GM21360 (cell line): ENCODE results near the gene NPR3.

ENCODE experiments used
- ATAC-seq: cut with Tn5 transposase; IDR thresholded peaks from one replicate; pipeline ENCODE4 v1.9.1; 2021; ENCODE audit warnings: mild to moderate bottlenecking, moderate library complexity; ENCODE audit not compliant: unreplicated experiment

NPR3 gene

GRCh38 chr5:32711681-32712480, 760 bp downstream of the NPR3 start:
- ATAC-seq: no peak

- ATAC-seq: no peak
Observed at GRCh38 chr5:32712481-32713360, 1.6 kb downstream of the NPR3 start.

DNA sequence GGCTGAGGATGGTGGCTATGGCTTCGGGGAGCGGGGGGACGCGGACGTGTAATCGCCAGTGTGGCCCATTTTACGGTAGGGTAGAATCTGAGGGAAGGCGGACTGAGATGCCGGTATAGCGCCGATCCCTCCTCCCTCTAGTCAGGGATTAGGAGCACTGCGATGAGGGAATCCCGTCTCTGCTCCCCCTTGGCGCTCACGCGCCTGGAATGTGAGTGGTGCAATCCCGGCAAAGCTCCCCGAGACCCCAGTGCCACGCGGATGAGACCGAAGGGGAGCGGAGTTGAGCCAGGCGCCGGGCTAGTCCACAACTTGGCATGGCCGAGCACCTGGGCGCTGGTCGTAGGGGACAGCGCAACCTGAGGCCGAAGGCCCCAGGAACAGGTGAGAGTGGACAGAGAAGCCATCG, 2.2 kb downstream of the NPR3 start:
- ATAC-seq: no peak

DNA sequence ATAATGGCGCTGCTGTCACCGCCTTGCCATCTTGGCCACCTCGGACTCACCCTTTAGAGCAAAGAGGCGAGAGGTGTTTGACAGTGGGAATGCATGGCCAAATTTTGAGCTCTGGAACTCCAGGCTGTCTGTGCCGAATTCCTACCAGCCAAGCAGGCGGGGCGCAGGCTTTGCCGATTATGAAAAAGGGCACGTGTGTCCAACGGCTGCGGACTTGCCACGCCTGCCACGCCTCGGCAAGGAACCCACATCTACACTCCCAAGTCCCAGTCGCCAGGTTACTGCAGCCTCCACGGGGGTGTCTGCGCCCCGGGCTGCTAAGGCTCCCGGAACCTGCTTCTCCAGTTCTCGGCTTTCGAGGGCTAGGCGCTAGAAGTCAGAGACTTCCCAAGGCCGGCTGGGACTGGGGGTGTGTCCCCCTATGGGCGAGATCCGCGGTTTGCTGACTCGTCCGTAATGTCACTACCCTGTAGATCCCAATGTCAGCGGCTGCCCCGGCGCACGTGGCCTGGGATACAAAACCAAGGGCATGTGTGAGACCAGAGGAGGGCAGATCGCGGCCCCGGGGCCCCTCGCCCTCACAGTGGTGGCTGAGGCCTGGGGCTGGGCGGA, 2.8 kb downstream of the NPR3 start:
- no peak for ATAC-seq

DNA sequence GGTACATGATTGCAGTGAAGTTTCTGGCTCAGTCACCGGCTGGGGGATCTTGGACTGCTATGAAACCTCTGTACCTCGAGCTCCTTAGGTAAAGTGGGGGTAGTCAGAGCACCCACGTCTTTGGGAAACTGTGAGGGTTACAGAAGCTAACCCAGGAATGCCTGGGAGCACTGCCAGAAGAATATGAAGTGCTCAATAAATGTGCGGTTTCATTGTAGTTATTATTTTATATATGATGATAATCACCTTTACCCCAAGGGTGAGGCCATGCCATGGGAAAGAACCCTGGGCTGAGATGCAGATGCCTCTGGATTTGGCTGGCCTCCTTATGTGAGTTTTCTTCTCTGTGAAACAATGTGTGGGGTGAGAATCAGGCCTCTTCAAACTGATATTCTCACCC, 3.7 kb downstream of the NPR3 start:
- no peak for ATAC-seq

DNA sequence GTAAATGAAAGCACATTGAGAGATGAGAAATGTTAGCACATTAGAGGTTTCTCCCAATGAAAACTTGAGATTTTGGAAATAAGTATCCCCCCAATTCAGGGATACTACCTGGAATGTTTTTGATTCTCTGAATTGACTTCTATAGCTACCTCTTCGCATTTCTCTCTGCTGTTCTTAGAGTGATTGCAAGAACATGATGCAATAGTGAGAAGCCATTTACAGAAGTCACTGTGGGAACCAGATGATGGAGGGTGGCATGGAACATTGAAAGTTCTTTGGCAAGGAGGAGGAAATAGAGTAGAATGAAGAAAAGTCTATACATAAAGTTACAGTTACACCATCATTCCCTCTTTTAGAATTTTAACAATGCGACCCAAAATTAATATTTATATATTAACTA, 9.2 kb downstream of the NPR3 start:
- no peak for ATAC-seq

DNA sequence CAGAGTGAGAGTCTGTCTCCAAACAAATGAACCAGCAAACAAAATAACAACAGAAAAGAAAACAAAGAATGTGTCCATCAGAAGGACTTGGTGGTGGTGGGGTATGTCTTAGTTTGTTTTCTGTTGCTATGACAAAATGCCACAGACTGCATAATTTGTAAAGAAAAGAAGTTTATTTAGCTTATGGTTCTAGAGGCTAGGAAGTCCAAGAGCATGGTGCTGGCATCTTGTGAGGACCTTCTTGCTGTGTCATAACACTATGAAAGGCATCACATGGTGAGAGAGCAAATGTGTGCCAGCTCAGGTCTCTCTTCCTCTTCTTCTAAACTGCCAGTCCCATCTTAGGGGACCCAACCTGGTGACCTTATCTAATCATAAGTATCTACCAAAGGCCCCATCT, 10.5 kb downstream of the NPR3 start:
- ATAC-seq: no peak

DNA sequence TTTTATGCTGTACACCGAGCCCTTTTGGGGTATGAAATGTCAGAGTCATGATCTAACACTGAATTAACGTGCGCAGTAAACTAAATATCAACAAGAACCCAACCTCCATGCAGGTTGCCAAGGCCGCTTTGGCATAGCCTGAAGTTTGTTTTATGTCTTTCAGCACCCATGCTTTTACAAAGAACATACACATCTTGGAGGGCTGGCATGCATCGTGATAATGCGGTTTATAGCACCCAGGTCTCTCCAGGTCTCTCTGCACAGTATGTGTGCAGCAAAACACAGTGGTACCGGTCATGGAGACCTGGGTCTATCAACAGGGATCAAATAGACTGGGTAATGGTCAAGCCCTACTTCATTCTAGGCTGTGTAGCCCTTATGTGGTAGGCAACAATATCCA, 11.8 kb downstream of the NPR3 start:
- no peak for ATAC-seq

GRCh38 chr5:32724526-32724925, 13.4 kb downstream of the NPR3 start:
- ATAC-seq: no peak

DNA sequence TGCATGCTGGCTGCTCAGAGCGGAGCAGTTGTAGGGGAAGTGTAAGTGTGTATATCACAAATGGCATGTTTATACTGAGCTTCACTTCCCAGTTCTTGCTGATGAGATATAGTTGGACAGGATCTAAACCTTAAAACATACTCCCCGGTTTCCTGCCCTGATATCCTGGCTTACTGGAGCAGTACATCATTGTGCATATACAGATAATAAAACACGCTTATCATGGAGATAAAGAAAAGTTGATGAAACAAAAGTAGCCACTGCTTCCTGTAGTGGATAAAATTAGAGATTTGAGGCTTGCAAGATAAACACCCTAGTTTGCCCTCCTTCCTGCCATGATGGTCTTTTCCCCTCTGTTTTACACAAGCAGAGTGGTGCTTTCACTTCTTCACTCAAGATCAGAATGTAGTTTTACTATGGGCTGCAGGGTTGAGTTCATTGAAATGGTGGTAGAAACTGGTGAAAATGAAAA, 15.0 kb downstream of the NPR3 start:
- ATAC-seq: no peak

DNA sequence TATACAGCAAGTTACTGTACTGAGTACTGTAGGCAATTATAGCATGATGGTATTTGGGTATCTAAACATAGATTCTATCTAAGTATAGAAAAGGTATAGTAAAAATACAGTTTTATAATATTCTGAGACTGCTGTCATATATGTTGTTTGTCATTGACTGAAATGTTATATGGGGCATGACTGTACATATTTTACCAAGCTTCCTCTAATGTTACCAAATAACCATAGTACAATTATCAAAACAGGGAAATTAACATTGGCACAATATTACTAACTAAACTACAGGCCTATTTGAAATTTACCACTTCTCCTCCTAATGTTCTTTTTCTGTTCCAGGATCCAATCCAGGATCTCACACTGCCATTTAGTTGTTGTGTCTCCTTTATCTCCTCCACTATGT, 18.5 kb downstream of the NPR3 start:
- ATAC-seq: no peak

DNA sequence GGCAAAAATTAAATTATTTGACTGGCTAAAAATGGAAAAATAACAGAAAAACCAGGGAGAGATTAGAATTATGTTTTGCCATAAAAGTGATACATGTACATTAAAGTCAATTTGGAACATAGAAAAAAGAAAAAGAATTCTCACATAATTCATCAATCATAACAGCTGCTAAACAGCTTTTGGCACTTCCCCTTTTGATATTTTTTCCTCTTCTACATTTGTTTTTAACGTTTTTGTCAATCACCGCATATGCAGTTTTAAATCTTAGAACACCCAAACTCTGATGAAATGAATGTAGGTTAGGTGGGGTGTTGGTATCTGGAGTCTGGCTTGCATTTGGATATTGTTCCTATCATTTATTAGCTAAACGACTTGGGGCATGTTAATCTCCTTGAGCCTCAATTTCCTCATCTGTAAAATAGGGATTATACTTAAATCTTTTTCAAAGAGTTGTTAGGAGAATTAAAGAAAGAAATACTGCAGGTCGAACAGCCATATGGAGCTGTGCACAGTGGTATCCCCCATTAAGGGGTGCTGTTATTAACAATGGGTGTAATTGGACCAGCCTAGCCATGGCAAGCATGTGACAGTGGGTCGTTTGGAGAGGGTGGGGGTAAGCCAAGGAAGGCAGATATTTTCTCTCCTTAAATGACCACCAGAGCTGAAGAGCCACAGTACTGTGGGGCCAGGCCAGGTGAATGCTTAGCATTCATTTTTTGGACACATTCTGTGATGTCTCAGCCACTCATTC, 22.6 kb downstream of the NPR3 start:
- no peak for ATAC-seq

GRCh38 chr5:32734827-32735378, 23.8 kb downstream of the NPR3 start:
- ATAC-seq: no peak

DNA sequence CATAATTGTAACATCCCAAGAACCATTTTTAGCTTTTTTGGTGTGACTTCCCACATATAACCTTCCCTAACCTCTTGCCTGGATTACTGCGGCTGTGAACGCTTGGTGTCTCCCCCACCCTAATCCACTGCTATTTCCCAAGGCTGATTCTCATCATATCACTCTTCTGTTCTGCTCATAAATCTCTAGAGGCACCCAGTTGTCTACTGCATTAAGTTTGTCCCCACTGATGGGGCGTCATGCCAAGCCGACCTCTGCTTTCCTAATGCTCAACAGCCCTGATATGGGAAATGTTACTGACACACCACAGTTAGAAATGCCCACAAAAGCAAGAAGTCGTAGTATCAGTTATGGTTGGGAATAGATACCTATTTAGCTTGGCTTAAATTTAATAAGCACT, 24.4 kb downstream of the NPR3 start:
- ATAC-seq: no peak

- no peak for ATAC-seq
Observed at GRCh38 chr5:32736842-32737241, 25.7 kb downstream of the NPR3 start.

DNA sequence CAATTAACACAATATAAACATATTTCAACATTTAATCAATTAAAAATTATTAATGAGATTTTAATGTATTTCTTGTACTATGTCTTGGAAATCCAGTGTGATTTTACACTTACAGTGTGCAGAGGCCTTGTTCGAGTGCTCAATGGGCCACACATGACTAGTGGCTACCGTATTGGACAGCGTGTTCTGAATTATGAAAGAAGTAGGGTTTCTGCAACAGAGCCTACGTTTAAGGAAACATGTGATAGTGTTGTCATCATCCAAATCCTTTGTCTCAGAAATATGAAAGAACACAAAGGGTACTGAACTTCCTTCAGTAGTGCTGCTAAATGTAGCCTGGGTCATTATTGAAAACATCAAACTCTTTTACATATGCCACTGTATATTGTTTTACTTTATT, 29.5 kb downstream of the NPR3 start:
- no peak for ATAC-seq

GRCh38 chr5:32745317-32745716, 34.2 kb downstream of the NPR3 start:
- ATAC-seq: no peak

- no peak for ATAC-seq
Observed at GRCh38 chr5:32752411-32752810, 41.3 kb downstream of the NPR3 start.

- ATAC-seq: no peak
Observed at GRCh38 chr5:32753051-32753450, 41.9 kb downstream of the NPR3 start.

GRCh38 chr5:32753765-32754164, 42.6 kb downstream of the NPR3 start:
- no peak for ATAC-seq

DNA sequence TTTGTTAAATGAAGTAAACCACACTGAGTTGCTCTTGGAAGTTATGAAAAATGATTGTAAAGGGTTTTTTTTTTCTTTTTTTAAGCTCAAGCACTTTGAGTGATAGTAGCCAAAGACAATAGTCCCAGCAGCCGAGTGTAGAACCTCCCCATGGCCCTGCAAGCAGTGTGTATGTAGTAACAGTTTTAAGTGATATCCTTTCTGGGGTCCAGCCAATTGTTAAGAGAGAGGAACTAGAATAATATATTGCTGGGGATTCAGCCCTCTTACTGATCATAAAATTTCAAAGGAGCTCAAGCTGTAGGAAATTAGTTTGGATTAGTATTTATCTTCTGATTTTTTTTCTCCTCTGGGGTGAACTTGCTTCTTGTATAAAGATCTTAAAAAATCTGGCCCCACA, 43.2 kb downstream of the NPR3 start:
- ATAC-seq: no peak
